GM19043 (cell line): Measurements from ENCODE around the gene CDK5RAP1.
"Not testable (repeated sequence)": the region's sequence is repeated elsewhere in the genome, so short reads cannot be mapped to it uniquely, and the experiment has no call there.

Experiments
- ATAC-seq: cut with Tn5 transposase; IDR thresholded peaks from one replicate; pipeline ENCODE4 v1.9.1; 2021; ENCODE audit warnings: low read depth; ENCODE audit not compliant: unreplicated experiment

Gene CDK5RAP1

GRCh38 chr20:33419140-33419974 lies 18.0 kb upstream of the CDK5RAP1 start:
- no peak for ATAC-seq

DNA sequence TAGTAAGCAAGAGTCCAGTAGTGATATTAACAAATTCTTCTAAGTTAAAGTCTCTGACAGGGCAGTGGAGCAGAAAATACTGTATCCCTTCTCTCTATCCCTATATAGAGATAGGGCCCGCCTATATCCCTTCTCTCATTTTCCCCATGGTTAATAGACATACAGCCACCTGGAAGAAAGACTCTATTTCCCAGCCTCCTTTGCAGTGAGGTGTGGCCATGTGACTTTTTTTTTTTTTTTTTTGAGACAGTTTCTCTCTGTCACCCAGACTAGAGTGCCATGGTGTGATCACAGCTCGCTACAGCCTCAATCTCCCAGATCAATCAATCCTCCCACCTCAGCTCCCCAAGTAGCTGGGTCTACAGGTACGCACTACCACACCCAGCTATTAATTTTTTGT lies 16.7 kb upstream of the CDK5RAP1 start:
- no peak for ATAC-seq

- no peak for ATAC-seq
These were observed 14.6 kb upstream of the CDK5RAP1 start for GRCh38 chr20:33415948-33416347.

GRCh38 chr20:33412484-33412838 lies 11.1 kb upstream of the CDK5RAP1 start:
- no peak for ATAC-seq

- ATAC-seq, result no peak
These were observed 10.6 kb upstream of the CDK5RAP1 start for GRCh38 chr20:33411711-33412483.

DNA sequence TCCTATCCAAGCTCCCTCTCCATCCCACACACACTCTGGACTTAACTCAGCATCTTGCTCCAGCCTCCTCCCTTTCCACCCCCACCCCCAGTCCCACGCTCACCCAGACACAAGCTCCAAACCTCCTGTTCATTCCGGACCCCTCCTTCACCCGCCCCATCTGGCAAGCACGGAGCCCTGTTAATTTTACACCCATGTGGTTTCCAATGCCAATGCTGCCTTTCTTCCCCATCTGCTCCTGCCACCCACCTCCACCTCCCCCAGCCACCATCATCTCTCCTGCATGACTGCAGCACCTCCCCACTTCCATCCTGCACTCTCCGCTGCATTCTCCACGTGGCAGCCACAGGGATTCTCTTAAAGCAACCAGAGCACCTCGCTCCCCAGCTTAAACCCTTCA lies 9.9 kb upstream of the CDK5RAP1 start:
- ATAC-seq, result no peak

GRCh38 chr20:33410081-33410742 lies 8.9 kb upstream of the CDK5RAP1 start:
- no peak for ATAC-seq

DNA sequence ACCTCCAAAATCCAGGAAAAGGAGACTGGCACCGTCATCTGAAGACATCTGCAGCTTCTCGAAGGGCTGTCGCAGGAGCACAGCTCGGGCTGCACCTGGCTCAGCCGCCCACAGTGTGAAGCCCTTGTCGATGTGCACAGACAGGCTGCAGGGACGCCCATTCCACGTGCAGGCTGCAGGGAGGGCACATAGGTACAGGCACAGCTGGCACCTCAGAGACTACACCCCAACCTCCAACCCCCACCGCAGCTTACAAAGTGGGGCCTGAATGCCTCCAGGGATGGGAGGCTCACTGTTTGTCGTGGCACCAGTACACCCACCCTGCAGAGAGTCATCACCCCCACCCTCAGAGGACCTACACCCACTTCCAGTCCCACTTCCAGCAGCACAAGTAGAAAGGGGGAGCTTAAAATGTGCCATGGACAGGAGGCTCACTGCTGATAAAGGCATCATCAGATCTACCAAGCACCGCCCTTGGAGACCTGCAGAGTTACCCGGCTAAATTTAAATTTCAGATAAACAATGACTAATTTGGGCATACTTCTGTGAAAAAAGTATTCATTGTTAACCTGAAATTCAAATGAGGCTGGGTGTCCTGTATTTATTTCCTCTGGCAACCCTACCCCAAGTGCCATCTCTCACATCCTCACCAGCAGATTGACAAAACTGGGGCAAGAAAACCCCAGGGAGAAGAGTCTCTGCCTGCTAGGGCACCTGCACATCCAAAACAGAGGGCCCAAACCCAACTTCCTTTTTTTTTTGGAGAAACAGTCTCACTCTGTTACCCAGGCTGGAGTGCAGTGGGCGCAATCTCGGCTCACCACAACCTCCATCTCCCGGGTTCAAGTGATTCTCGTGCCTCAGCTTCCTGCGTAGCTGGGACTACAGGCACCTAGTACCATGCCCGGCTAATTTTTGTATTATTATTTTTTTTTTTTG lies 7.7 kb upstream of the CDK5RAP1 start:
- ATAC-seq, result no peak

GRCh38 chr20:33408313-33408712 lies 7.0 kb upstream of the CDK5RAP1 start:
- ATAC-seq, result no peak

DNA sequence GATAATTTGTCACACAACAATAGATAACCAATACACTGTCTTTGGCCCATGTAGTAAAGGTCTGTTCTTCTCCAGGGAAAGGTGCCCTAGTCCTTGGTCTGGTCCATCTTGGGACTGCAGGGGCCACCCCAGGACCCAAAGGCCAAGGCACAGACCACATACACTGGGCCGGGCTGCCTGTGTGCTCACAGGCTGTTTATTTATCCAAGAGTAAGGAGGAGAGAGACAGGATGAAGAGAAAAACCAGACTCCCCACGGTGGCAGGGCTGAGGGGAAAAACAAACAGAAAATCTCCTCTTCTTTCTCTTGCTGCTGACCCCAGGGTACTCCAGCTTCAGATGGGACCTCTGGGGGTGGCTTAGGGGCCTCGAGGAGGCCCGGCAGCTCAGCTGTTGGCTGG lies 6.5 kb upstream of the CDK5RAP1 start:
- no peak for ATAC-seq

GRCh38 chr20:33407251-33407650 lies 5.9 kb upstream of the CDK5RAP1 start:
- no peak for ATAC-seq

GRCh38 chr20:33404281-33404680 lies 3.0 kb upstream of the CDK5RAP1 start:
- no peak for ATAC-seq

DNA sequence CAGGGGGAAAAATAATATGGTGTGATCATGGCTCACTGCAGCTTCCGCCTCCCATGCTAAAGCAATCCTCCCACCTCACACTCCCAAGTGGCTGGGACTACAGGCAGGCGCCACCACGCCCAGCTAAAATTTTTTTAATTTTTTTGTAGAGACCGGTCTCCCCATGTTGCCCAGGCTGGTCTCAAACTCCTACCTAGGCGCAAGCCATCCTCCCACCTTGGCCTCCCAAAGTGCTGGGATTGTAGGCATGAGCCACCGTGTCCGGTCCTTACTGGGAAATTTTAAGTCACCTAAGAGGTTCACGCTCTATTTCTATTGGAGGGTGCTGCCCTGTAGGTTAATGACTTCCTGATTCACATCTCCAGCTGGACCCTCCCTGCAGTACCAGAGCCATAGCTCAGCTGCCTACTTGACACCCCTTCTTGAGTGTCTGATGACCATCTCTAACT lies 626 bp upstream of the CDK5RAP1 start:
- no peak for ATAC-seq

DNA sequence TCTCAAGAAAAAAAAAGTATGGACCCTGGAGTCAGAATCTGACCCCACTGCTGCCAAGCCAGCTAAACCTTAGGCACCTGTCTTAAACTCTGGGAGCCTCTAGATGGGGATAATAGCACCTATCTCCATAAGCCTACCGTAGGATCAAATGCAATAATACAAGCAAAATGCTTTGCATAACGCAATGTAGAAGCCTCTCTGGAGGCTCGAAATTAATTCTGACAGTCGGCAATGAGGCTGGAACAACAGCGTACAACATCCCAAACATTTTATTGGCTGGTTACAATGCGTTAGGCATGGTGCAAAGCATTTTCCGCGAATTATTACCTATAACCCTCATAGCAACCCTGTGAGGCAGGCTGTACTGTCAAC lies 521 bp downstream of the CDK5RAP1 start:
- no peak for ATAC-seq

DNA sequence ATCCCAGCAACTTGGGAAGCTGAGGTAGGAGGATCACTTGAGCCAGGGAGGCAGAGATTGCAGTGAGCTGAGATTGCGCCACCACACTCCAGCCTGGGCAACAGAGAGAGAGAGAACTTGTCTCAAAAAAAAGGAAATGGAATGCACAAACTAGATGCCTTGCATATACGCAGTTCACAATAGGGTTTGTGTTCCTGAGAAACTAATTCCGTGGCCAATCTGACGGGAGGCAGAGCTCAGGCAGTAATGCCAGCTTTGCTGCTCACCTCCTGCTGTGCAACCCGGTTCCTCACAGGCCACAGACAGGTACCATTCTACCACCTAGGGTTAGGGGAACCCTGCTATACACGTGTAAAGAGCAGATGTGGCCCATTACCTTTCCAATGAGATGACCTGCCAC lies 1.4 kb downstream of the CDK5RAP1 start:
- no peak for ATAC-seq

GRCh38 chr20:33394718-33395117 lies 6.6 kb downstream of the CDK5RAP1 start:
- no peak for ATAC-seq

DNA sequence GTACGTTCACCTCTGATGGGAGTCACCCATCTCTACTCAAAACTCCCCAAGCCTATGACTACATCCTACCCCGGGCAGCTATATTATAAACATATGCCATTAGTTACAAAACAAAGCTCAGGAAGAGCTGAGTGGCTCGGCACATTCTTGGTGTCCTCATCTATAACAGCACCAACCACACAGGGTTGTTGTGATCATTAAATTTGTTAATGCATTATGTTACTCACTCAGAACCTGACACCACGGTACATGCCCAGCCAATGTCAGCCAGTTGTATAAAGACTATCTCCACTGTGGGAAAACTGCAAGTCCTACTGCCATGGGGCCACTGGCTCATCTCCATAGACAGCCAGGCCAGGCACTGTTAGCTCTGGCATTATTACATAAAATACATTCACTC lies 7.7 kb downstream of the CDK5RAP1 start:
- ATAC-seq, result no peak

DNA sequence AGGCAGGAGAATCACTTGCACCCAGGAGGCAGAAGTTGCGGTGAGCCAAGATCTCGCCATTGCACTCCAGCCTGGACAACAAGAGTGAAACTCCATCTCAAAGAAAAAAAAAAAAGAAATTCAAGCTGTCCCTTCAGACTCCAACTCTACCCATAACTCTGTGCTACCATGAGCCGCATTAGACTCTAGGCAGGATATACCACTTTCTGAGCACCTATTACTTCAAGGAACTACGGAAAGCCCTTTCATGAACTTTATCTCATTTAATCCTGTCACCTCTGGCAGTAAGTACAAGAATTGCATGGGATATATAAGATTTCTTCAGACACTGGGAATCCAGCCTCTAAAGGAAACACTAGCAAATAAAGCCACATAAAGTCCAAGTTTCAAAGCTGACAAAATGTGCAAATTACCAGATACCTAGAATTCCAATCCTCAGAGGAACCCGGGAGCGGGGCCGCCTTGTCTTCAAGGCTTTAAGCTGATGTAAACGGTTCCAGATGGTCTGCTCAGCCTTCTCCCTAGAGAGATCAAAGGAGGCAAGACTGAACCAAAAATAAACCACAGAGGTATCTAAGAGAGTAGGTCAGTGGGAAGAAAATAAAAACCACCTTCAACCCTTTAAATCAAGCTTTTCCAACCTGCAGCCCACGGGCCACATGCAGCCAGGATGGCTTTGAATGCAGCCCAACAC lies 9.4 kb downstream of the CDK5RAP1 start:
- ATAC-seq, result no peak

- ATAC-seq, result not testable (repeated sequence)
These were observed 12.0 kb downstream of the CDK5RAP1 start for GRCh38 chr20:33389326-33389725.

- no peak for ATAC-seq
These were observed 13.1 kb downstream of the CDK5RAP1 start for GRCh38 chr20:33388268-33388667.
